Measurements from ENCODE around the gene TBC1D22A. TPM values are rescaled to one million over a fixed set of nuclear protein-coding genes. Genes with fewer than 3 reads are reported as not detected.

Gene TBC1D22A
- total RNA-seq, 2 donors from 2014 or later: 28.9 to 31.3 TPM

DNA sequence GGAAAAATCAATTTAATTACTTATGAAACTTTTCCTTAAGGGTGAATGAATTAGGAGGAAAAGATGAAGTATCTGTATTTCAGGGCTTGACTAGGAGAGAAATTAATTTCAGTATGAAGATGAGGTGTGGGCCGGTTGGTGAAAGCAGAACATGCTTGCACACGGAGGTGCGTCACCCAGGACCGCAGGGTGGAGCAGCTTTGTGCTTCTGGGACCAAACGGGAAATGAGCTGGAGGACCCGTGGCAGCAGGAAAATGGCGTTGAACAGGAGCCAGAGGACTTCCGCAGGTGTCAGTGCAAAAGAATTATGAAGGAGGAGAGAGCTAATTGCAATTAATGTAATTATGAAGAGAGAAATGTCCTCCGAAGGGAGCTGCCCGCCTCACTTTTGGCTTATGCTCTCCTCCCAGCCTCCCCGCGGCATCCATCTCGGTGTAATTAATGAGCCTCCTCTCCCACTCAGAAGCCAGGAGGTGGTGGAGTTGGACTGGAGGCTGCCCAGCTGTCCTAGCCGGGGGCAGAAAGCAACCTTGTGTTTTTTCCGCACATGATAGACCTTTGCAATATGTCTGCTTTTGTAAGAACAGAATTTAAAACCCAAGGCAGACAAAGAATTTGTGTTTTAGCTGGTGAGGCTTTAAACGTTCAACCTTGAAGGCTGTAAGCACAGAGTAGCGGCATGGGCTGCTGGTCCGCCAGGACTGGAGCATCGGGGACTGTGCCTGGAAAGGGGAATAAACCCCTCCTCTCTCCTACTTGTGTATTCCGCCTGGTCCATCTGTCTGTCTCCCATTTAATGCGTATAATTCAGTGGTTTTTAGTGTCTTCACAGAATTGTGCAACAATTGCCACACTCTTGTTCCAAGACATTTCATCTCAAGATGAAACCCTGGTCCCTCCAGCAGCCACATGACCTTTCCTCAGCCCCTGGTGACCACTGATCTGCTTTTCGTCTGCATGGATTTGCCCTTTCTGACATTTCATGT, 180.6 kb downstream of the TBC1D22A start:
- TF ChIP-seq, protein P1, sequence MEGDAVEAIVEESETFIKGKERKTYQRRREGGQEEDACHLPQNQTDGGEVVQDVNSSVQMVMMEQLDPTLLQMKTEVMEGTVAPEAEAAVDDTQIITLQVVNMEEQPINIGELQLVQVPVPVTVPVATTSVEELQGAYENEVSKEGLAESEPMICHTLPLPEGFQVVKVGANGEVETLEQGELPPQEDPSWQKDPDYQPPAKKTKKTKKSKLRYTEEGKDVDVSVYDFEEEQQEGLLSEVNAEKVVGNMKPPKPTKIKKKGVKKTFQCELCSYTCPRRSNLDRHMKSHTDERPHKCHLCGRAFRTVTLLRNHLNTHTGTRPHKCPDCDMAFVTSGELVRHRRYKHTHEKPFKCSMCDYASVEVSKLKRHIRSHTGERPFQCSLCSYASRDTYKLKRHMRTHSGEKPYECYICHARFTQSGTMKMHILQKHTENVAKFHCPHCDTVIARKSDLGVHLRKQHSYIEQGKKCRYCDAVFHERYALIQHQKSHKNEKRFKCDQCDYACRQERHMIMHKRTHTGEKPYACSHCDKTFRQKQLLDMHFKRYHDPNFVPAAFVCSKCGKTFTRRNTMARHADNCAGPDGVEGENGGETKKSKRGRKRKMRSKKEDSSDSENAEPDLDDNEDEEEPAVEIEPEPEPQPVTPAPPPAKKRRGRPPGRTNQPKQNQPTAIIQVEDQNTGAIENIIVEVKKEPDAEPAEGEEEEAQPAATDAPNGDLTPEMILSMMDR (IDR thresholded peaks at IDR 0.05): no peak
- H3K4me3 ChIP-seq: peak overlapping the region; percentile 0
- H3K27me3 ChIP-seq (replicated peaks; ENCODE audit: insufficient read depth): no peaks in the 10 kb centered on the region
- no peak for ATAC-seq (ENCODE audit: insufficient number of reproducible peaks, low FRiP score, low read depth)
- DNase-seq (ENCODE audit: low spot score): no peak
- peak overlapping the region in 1 of 2 donors; percentile 32 for H3K27ac ChIP-seq
- H3K9me3 ChIP-seq: no peaks in the 10 kb centered on the region
- H3K4me1 ChIP-seq (ENCODE audit: control insufficient read depth in 1 of 2, low read depth in 2 of 2): no peaks in the 10 kb centered on the region
- H3K36me3 ChIP-seq: no peaks in the 10 kb centered on the region

- Histone ChIP-seq H3K4me1 (ENCODE audit: control insufficient read depth in 1 of 2, low read depth in 2 of 2) (no peaks in the 10 kb centered on the region), H3K36me3 (no peaks in the 10 kb centered on the region), H3K27ac (no peak overlapping the region), H3K9me3 (no peaks in the 10 kb centered on the region), H3K27me3 (replicated peaks; ENCODE audit: insufficient read depth) (no peaks in the 10 kb centered on the region), H3K4me3 (no peak overlapping the region)
- DNase-seq (ENCODE audit: low spot score) (no peak), ATAC-seq (ENCODE audit: insufficient number of reproducible peaks, low FRiP score, low read depth) (no peak)
- TF ChIP-seq, protein P1 (IDR thresholded peaks at IDR 0.05): no peak
Observed at GRCh38 chr22:46945481-46945880, 183.0 kb downstream of the TBC1D22A start.

- H3K4me1 ChIP-seq (ENCODE audit: control insufficient read depth in 1 of 2, low read depth in 2 of 2): no peaks in the 10 kb centered on the region
- H3K9me3 ChIP-seq: no peaks in the 10 kb centered on the region
- no peak overlapping the region for H3K4me3 ChIP-seq
- TF ChIP-seq, protein P1 (IDR thresholded peaks at IDR 0.05): no peak
- no peak for ATAC-seq (ENCODE audit: insufficient number of reproducible peaks, low FRiP score, low read depth)
- no peak overlapping the region for H3K27ac ChIP-seq
- DNase-seq (ENCODE audit: low spot score): no peak
- H3K36me3 ChIP-seq: no peaks in the 10 kb centered on the region
- H3K27me3 ChIP-seq (replicated peaks; ENCODE audit: insufficient read depth): no peaks in the 10 kb centered on the region
Observed at GRCh38 chr22:46946383-46946962, 184.0 kb downstream of the TBC1D22A start.

GRCh38 chr22:46947516-46948257, 185.2 kb downstream of the TBC1D22A start:
- TF ChIP-seq, protein P1 (IDR thresholded peaks at IDR 0.05): no peak
- Histone ChIP-seq H3K27me3 (replicated peaks; ENCODE audit: insufficient read depth) (no peaks in the 10 kb centered on the region), H3K36me3 (no peaks in the 10 kb centered on the region), H3K4me3 (no peak overlapping the region), H3K9me3 (no peaks in the 10 kb centered on the region), H3K4me1 (ENCODE audit: control insufficient read depth in 1 of 2, low read depth in 2 of 2) (no peaks in the 10 kb centered on the region), H3K27ac (no peak overlapping the region)
- DNase-seq (ENCODE audit: low spot score) (no peak), ATAC-seq (ENCODE audit: insufficient number of reproducible peaks, low FRiP score, low read depth) (no peak)
